TTC549 (cell line): Measurements from ENCODE around the gene FAM131B.

ENCODE experiments used
- FAIRE-seq: peaks from 2 replicates; lab custom pipeline; 2012; peaks lifted over from hg19 to GRCh38; lab: Jason Lieb, UNC

Gene FAM131B

GRCh38 chr7:143382126-143382790, 19.7 kb upstream of the FAM131B start:
- no peak for FAIRE-seq

GRCh38 chr7:143381427-143382125, 19.1 kb upstream of the FAM131B start:
- FAIRE-seq: no peak

- FAIRE-seq: no peak
Measured at GRCh38 chr7:143380646-143381426, 18.3 kb upstream of the FAM131B start, which contains the start of gene ZYX. Gene ZYX (plus strand): TSS chr7:143381345. CDS start chr7:143381572, 227 bp downstream.

- FAIRE-seq: no peak
Measured at GRCh38 chr7:143380260-143380645, 17.7 kb upstream of the FAM131B start.

GRCh38 chr7:143379611-143380259, 17.2 kb upstream of the FAM131B start:
- FAIRE-seq: no peak

- FAIRE-seq: no peak
Measured at GRCh38 chr7:143376396-143376795, 13.9 kb upstream of the FAM131B start.

- FAIRE-seq: no peak
Measured at GRCh38 chr7:143375298-143376034, 13.0 kb upstream of the FAM131B start.

GRCh38 chr7:143374561-143374960, 12.0 kb upstream of the FAM131B start:
- FAIRE-seq: no peak

- no peak for FAIRE-seq
Measured at GRCh38 chr7:143373255-143373794, 10.8 kb upstream of the FAM131B start.

GRCh38 chr7:143372070-143372469, 9.6 kb upstream of the FAM131B start:
- no peak for FAIRE-seq

- no peak for FAIRE-seq
Measured at GRCh38 chr7:143369678-143370651, 7.5 kb upstream of the FAM131B start.

- no peak for FAIRE-seq
Measured at GRCh38 chr7:143368387-143368786, 5.9 kb upstream of the FAM131B start.

- no peak for FAIRE-seq
Measured at GRCh38 chr7:143367972-143368371, 5.5 kb upstream of the FAM131B start.

- FAIRE-seq: no peak
Measured at GRCh38 chr7:143363016-143363937, 764 bp upstream of the FAM131B start.

- no peak for FAIRE-seq
Measured at GRCh38 chr7:143361552-143362130, 872 bp downstream of the FAM131B start.

- FAIRE-seq: no peak
Measured at GRCh38 chr7:143360788-143361551, 1.5 kb downstream of the FAM131B start.

- no peak for FAIRE-seq
Measured at GRCh38 chr7:143359771-143360353, 2.7 kb downstream of the FAM131B start.

GRCh38 chr7:143358626-143359025, 3.9 kb downstream of the FAM131B start:
- FAIRE-seq: no peak
